Measurements from ENCODE around the gene ARSG. TPM values are rescaled to one million over a fixed set of nuclear protein-coding genes. Genes with fewer than 3 reads are reported as not detected.
"Not testable (repeated sequence)": the region's sequence is repeated elsewhere in the genome, so short reads cannot be mapped to it uniquely, and the experiment has no call there.

ARSG gene
- total and polyA plus RNA-seq, 2 of the 4 experiments (the other 2 are of a cell fraction), result 2.9 to 3.0 TPM

GRCh38 chr17:68376178-68376577, 84.9 kb downstream of the ARSG start:
- peaks cover 27% of the 10 kb centered on the region for H3K9me1 ChIP-seq (ENCODE audit: insufficient read depth, low read length)
- H2BK15ac ChIP-seq (ENCODE audit: low read depth, low read length); H3K18ac ChIP-seq (ENCODE audit: low read depth, low read length); H3K56ac ChIP-seq (ENCODE audit: extremely low read depth, insufficient read depth, low read length); H3K14ac ChIP-seq (replicated peaks; ENCODE audit: low read depth, low read length); H3K9ac ChIP-seq (ENCODE audit: low read depth, low read length); H2BK20ac ChIP-seq (ENCODE audit: low read depth, low read length); H3K27ac ChIP-seq (ENCODE audit: insufficient read depth, low read length); H2BK120ac ChIP-seq (ENCODE audit: low read depth, low read length); BruUV-seq (replicated peaks); H4K91ac ChIP-seq (ENCODE audit: insufficient read depth, low read depth, low read length); H3K36me3 ChIP-seq (ENCODE audit: control insufficient read depth, insufficient read depth, low read length); H3K4ac ChIP-seq (ENCODE audit: low read depth, low read length); H4K5ac ChIP-seq (ENCODE audit: low read depth, low read length); H3K9me3 ChIP-seq (ENCODE audit: control insufficient read depth, insufficient read depth, low read length); ATAC-seq (ENCODE audit: low read depth); dilution Hi-C loops (cut with HindIII; ENCODE audit: low sequenced_read_pairs, unreplicated experiment); H3K4me3 ChIP-seq (ENCODE audit: insufficient read depth, low read depth, low read length); CTCF ChIA-PET; H4K20me1 ChIP-seq (ENCODE audit: insufficient read depth, low read length); intact Hi-C loops (cut with micrococcal nuclease); H3K79me1 ChIP-seq (ENCODE audit: low read depth in 1 of 2, low read length in 2 of 2); H2AK5ac ChIP-seq (ENCODE audit: low read depth, low read length); H3K23ac ChIP-seq (ENCODE audit: low read depth, low read length); in situ Hi-C loops (cut with MboI; ENCODE audit: low sequenced_read_pairs); H3K4me2 ChIP-seq (ENCODE audit: low read depth, low read length); H2AFZ ChIP-seq (replicated peaks; ENCODE audit: low read length, poor library complexity); H4K8ac ChIP-seq (ENCODE audit: low read depth in 2 of 2, low read length in 2 of 2); DNase-seq; H3K27me3 ChIP-seq (ENCODE audit: control insufficient read depth, insufficient read depth, low read length); H2AK9ac ChIP-seq (replicated peaks; ENCODE audit: low read depth, low read length, poor library complexity); H2BK5ac ChIP-seq (ENCODE audit: low read depth, low read length, poor library complexity, severe bottlenecking): not testable (repeated sequence)
- POLR2A ChIA-PET (ENCODE audit: unreplicated experiment), result interaction anchor here (0.5 kb wide), 1 partner anchor 10 kb away, joined by 4 read pairs; no protein-coding TSS in a partner anchor
- H3K4me1 ChIP-seq (ENCODE audit: control insufficient read depth, insufficient read depth, low read length), result peaks cover 21% of the 10 kb centered on the region
- no CpG with 5 or more reads among the region's 2 CpGs for WGBS, 2 experiments (ENCODE audit: extremely low coverage in 2 of 2, insufficient read length in 1 of 2)

Data from IMR-90 (cell line).